Transverse colon (tissue), 4 donors: ENCODE results near the gene GPC6. TPM values are rescaled to one million over a fixed set of nuclear protein-coding genes. Genes with fewer than 3 reads are reported as not detected.

Experiments used
- DNase-seq: peaks from one replicate; pipeline ENCODE4 v3.0.0-alpha.2; 2019
- H3K27ac ChIP-seq, 4 donors: fragments of 200-600 bp; sonication (generic); 2 replicates each; pipeline ENCODE4 v1.5.1; 2016 to 2018; ENCODE audit warnings: inconsistent platforms in 4 of 4
- H3K27me3 ChIP-seq: fragments of 200-600 bp; sonication (generic); 2 replicates; pipeline ENCODE4 v1.5.1; 2017; ENCODE audit warnings: inconsistent platforms
- H3K36me3 ChIP-seq, 4 donors: fragments of 200-600 bp; sonication (generic); 2 replicates each; pipeline ENCODE4 v1.5.1; 2017 to 2019; ENCODE audit warnings: inconsistent platforms in 4 of 4
- H3K4me1 ChIP-seq, 4 donors: fragments of 200-600 bp; sonication (generic); 2 replicates each; pipeline ENCODE4 v1.5.1; 2017 to 2020; ENCODE audit warnings: inconsistent platforms in 4 of 4
- H3K4me3 ChIP-seq, 4 donors: fragments of 200-600 bp; sonication (generic); 1 replicate in 1 of 4; 2 replicates in 3 of 4; pipeline versions ENCODE4 v1.5.1 to v1.6.1; 2017 to 2019; ENCODE audit warnings: inconsistent platforms in 4 of 4
- H3K9me3 ChIP-seq, 2 donors: fragments of 200-600 bp; sonication (generic); 2 replicates each; pipeline ENCODE4 v1.5.1; 2017 to 2019; ENCODE audit warnings: inconsistent platforms in 2 of 2
- CTCF ChIP-seq, 5 experiments: fragments of 200-600 bp in 3 of 5; fragments of 450-650 bp in 2 of 5; sonication (generic) in 3 of 5; IDR thresholded peaks; 1 replicate in 2 of 5; 2 replicates in 3 of 5; pipeline ENCODE4 v1.5.1; 2016 to 2017; ENCODE audit warnings: antibody characterized with exemption in 5 of 5, inconsistent platforms in 3 of 5, mild to moderate bottlenecking in 2 of 5, moderate library complexity in 1 of 5
- EP300 ChIP-seq: sonication (generic); formaldehyde crosslinking; IDR thresholded peaks from one replicate; pipeline ENCODE4 v1.6.1; 2017; ENCODE audit warnings: antibody characterized with exemption, low read depth
- POLR2A ChIP-seq: fragments of 450-650 bp; IDR thresholded peaks from one replicate; pipeline ENCODE4 v1.6.1; 2016; ENCODE audit warnings: antibody characterized with exemption, mild to moderate bottlenecking, moderate library complexity
- POLR2AphosphoS5 ChIP-seq, 3 donors: sonication (generic); formaldehyde crosslinking; IDR thresholded peaks; one replicate each; pipeline ENCODE4 v1.6.1; 2016; ENCODE audit warnings: antibody characterized with exemption in 3 of 3
- WGBS, 2 donors: methylation state at CpG; one replicate each; pipeline ENCODE4 v1.1.5; 2018; ENCODE audit warnings: low coverage in 1 of 2; 5-methylcytosine and 5-hydroxymethylcytosine counted together
- in situ Hi-C, 4 donors: fragments of 200-750 bp; cut with MboI; loops; one replicate each; pipeline versions ENCODE4 v1.15.0 to v1.15.1; 2017; ENCODE audit warnings: low sequenced_read_pairs in 3 of 4, low pct_ligation_motif_present in 1 of 4, low pct_unique_long_range_greater_than_20kb in 1 of 4
- intact Hi-C: fragments of 100-400 bp; cut with DNase I; formaldehyde crosslinking; loops from one replicate; pipeline ENCODE4 v1.15.1; 2023; ENCODE audit warnings: low total_unique reads
- total RNA-seq, 4 donors: library from RNA; depleted of rRNA; stranded (reverse); fragments of >200 nt; gene quantifications; one replicate each; pipeline ENCODE4 v1.1.0, GENCODE V29; 2016

The GPC6 gene
- total RNA-seq, 4 donors from 2014 or later, result 0.75 to 5.7 (median 4.0) TPM

GRCh38 chr13:94031609-94032008 lies 805.0 kb downstream of the GPC6 start:
- Histone ChIP-seq H3K27me3 (no peaks in the 10 kb centered on the region), H3K4me1 (no peaks in the 10 kb centered on the region), H3K4me3 (no peak overlapping the region), H3K36me3 (no peaks in the 10 kb centered on the region), H3K9me3 (no peaks in the 10 kb centered on the region), H3K27ac (no peak overlapping the region)
- WGBS, 2 donors, result 56 to 62% methylated on average over 2 to 3 of the region's 3 CpGs
- DNase-seq, result no peak
- intact Hi-C loops (no loop called here), in situ Hi-C loops (no loop called here)
- TF ChIP-seq POLR2AphosphoS5 (IDR thresholded peaks at IDR 0.05) (no peak), CTCF (IDR thresholded peaks at IDR 0.05) (no peak), EP300 (no peak), POLR2A (no peak)

- intact Hi-C loops, result no loop called here
- no peak for DNase-seq
- H3K36me3 ChIP-seq, result no peaks in the 10 kb centered on the region
- no peak overlapping the region for H3K27ac ChIP-seq
- H3K4me3 ChIP-seq, result no peak overlapping the region
- no peaks in the 10 kb centered on the region for H3K27me3 ChIP-seq
- WGBS, 2 donors, result 65 to 81% methylated on average over 1 of the region's 1 CpG
- no peaks in the 10 kb centered on the region for H3K9me3 ChIP-seq
- TF ChIP-seq CTCF (IDR thresholded peaks at IDR 0.05) (no peak), POLR2AphosphoS5 (IDR thresholded peaks at IDR 0.05) (no peak), POLR2A (no peak), EP300 (no peak)
- in situ Hi-C loops, result no loop called here
- no peaks in the 10 kb centered on the region for H3K4me1 ChIP-seq
These were observed 806.5 kb downstream of the GPC6 start for GRCh38 chr13:94033098-94033497.

- WGBS, 2 donors, result 69 to 71% methylated on average over 7 of the region's 7 CpGs
- H3K36me3 ChIP-seq, result no peaks in the 10 kb centered on the region
- H3K9me3 ChIP-seq, result no peaks in the 10 kb centered on the region
- no peak overlapping the region for H3K27ac ChIP-seq
- H3K4me1 ChIP-seq, result no peaks in the 10 kb centered on the region
- TF ChIP-seq EP300, result no peak
- no peak for TF ChIP-seq POLR2AphosphoS5 (IDR thresholded peaks at IDR 0.05)
- TF ChIP-seq POLR2A, result no peak
- no peak for TF ChIP-seq CTCF (IDR thresholded peaks at IDR 0.05)
- no peak overlapping the region for H3K4me3 ChIP-seq
- no peak for DNase-seq
- in situ Hi-C loops, result no loop called here
- intact Hi-C loops, result no loop called here
- H3K27me3 ChIP-seq, result no peaks in the 10 kb centered on the region
These were observed 807.4 kb downstream of the GPC6 start for GRCh38 chr13:94033830-94034642.

GRCh38 chr13:94050039-94050438 lies 823.4 kb downstream of the GPC6 start:
- intact Hi-C loops (no loop called here), in situ Hi-C loops (no loop called here)
- WGBS, 2 donors, result 52 to 74% methylated on average over 5 of the region's 5 CpGs

More at GRCh38 chr13:94050039-94050438, 823.4 kb downstream of the GPC6 start:
- no peak for DNase-seq
- Histone ChIP-seq H3K27ac (no peak overlapping the region), H3K9me3 (no peaks in the 10 kb centered on the region), H3K36me3 (no peaks in the 10 kb centered on the region), H3K27me3 (no peaks in the 10 kb centered on the region), H3K4me1 (no peaks in the 10 kb centered on the region), H3K4me3 (no peak overlapping the region)
- no peak for TF ChIP-seq CTCF (IDR thresholded peaks at IDR 0.05)
